WTC11 (cell line): ENCODE data around the gene LAMC1. TPM values are rescaled to one million over a fixed set of nuclear protein-coding genes. Genes with fewer than 3 reads are reported as not detected.
A peak's percentile ranks its signal among the peaks of the same experiment; 100 is the strongest.

ENCODE experiments used
- ATAC-seq: fragments of 200-7000 bp; cut with Tn5 transposase; 2 replicates; pipeline ENCODE4 v1.10.0; 2021; ENCODE audit warnings: mild to moderate bottlenecking, moderate library complexity
- CTCF ChIA-PET: fragments of 300-600 bp; sonication (Branson Sonifier 250); formaldehyde crosslinking; loops from one replicate; lab custom pipeline; 2021; ENCODE audit warnings: antibody characterized with exemption; lab: Charles Lee
- POLR2A ChIA-PET: fragments of 350-600 bp; sonication (Branson Sonifier 250); formaldehyde crosslinking; loops from one replicate; lab custom pipeline; 2021; ENCODE audit warnings: antibody characterized with exemption; lab: Charles Lee
- DNase-seq: peaks from one replicate; pipeline ENCODE4 v3.0.0; 2021; ENCODE audit warnings: low spot score
- H3K27ac Mint-ChIP-seq: 2 replicates; pipeline ENCODE4 v1.8.0; 2021; ENCODE audit warnings: mixed read lengths
- H3K27me3 Mint-ChIP-seq: 2 replicates; pipeline ENCODE4 v1.8.0; 2021; ENCODE audit warnings: low read depth, mild to moderate bottlenecking, moderate library complexity, mixed read lengths
- H3K36me3 Mint-ChIP-seq: 2 replicates; pipeline ENCODE4 v1.8.0; 2021; ENCODE audit warnings: mixed read lengths
- H3K4me1 Mint-ChIP-seq: 2 replicates; pipeline ENCODE4 v1.8.0; 2022; ENCODE audit warnings: mixed read lengths
- H3K4me3 Mint-ChIP-seq: 2 replicates; pipeline ENCODE4 v1.8.0; 2021; ENCODE audit warnings: mild to moderate bottlenecking, moderate library complexity, mixed read lengths
- H3K9me3 Mint-ChIP-seq: 2 replicates; pipeline ENCODE4 v1.8.0; 2021; ENCODE audit warnings: mixed read lengths
- CTCF ChIP-seq: fragments of 200-600 bp; IDR thresholded peaks from 2 replicates; pipeline ENCODE4 v1.8.0; 2022; ENCODE audit warnings: antibody characterized with exemption
- E2F4 ChIP-seq: sonication (generic); formaldehyde crosslinking; IDR thresholded peaks from 2 replicates; pipeline ENCODE4 v1.8.1; 2022; ENCODE audit warnings: low read depth, mild to moderate bottlenecking, moderate library complexity, missing genetic modification reagents, borderline replicate concordance
- ERG ChIP-seq: fragments of 250-450 bp; sonication (Bioruptor Pico); IDR thresholded peaks from 2 replicates; pipeline ENCODE4 v1.8.0; 2021; ENCODE audit warnings: mild to moderate bottlenecking
- FOXP4 ChIP-seq: sonication (generic); formaldehyde crosslinking; IDR thresholded peaks from 2 replicates; pipeline ENCODE4 v1.8.0; 2022; ENCODE audit warnings: mild to moderate bottlenecking, missing genetic modification reagents
- HMGXB4 ChIP-seq: sonication (generic); formaldehyde crosslinking; IDR thresholded peaks from 2 replicates; pipeline ENCODE4 v1.8.1; 2023; ENCODE audit warnings: mild to moderate bottlenecking, moderate library complexity, missing genetic modification reagents
- IRF1 ChIP-seq: sonication (generic); formaldehyde crosslinking; IDR thresholded peaks from 2 replicates; pipeline ENCODE4 v1.8.0; 2023; ENCODE audit warnings: missing genetic modification reagents
- JAZF1 ChIP-seq: fragments of 250-450 bp; sonication (Bioruptor Pico); IDR thresholded peaks from 2 replicates; pipeline ENCODE4 v1.9.0; 2021; ENCODE audit warnings: moderate library complexity, mild to moderate bottlenecking, inconsistent platforms
- MAX ChIP-seq: sonication (generic); formaldehyde crosslinking; IDR thresholded peaks from 2 replicates; pipeline ENCODE4 v1.8.0; 2022; ENCODE audit warnings: mild to moderate bottlenecking, missing genetic modification reagents
- MXD4 ChIP-seq: fragments of 250-450 bp; sonication (Bioruptor Pico); IDR thresholded peaks from 2 replicates; pipeline ENCODE4 v1.8.0; 2021; ENCODE audit warnings: mild to moderate bottlenecking, moderate library complexity, borderline replicate concordance
- NFATC4 ChIP-seq: fragments of 250-450 bp; sonication (Bioruptor Pico); IDR thresholded peaks from 2 replicates; pipeline ENCODE4 v1.9.0; 2021; ENCODE audit warnings: mild to moderate bottlenecking
- PRRX2 ChIP-seq: fragments of 250-450 bp; sonication (Bioruptor Pico); IDR thresholded peaks from 2 replicates; pipeline ENCODE4 v1.8.0; 2021; ENCODE audit warnings: mild to moderate bottlenecking
- SP1 ChIP-seq: sonication (generic); formaldehyde crosslinking; conservative IDR thresholded peaks from 2 replicates; pipeline ENCODE4 v1.8.1; 2022; ENCODE audit warnings: missing genetic modification reagents
- TCF7 ChIP-seq: sonication (generic); formaldehyde crosslinking; IDR thresholded peaks from 2 replicates; pipeline ENCODE4 v1.8.0; 2022; ENCODE audit warnings: mild to moderate bottlenecking, low read depth, missing genetic modification reagents, moderate library complexity
- TEAD1 ChIP-seq: sonication (generic); formaldehyde crosslinking; IDR thresholded peaks from 2 replicates; pipeline ENCODE4 v1.8.0; 2022; ENCODE audit warnings: mild to moderate bottlenecking, missing genetic modification reagents
- TEAD4 ChIP-seq: sonication (generic); formaldehyde crosslinking; IDR thresholded peaks from 2 replicates; pipeline ENCODE4 v1.8.0; 2022; ENCODE audit warnings: mild to moderate bottlenecking, missing genetic modification reagents
- TP53 ChIP-seq: sonication (generic); formaldehyde crosslinking; IDR thresholded peaks from 2 replicates; pipeline ENCODE4 v1.8.1; 2023; ENCODE audit warnings: mild to moderate bottlenecking, missing genetic modification reagents
- ZBTB21 ChIP-seq: sonication (generic); formaldehyde crosslinking; IDR thresholded peaks from 2 replicates; pipeline ENCODE4 v1.8.1; 2023; ENCODE audit warnings: mild to moderate bottlenecking, missing genetic modification reagents, borderline replicate concordance
- ZNF121 ChIP-seq: sonication (generic); formaldehyde crosslinking; IDR thresholded peaks from 2 replicates; pipeline ENCODE4 v1.8.0; 2023; ENCODE audit warnings: missing genetic modification reagents
- ZNF396 ChIP-seq: fragments of 250-450 bp; sonication (Bioruptor Pico); IDR thresholded peaks from 2 replicates; pipeline ENCODE4 v1.8.0; 2021; ENCODE audit warnings: mild to moderate bottlenecking, moderate library complexity, borderline replicate concordance
- ZNF416 ChIP-seq: fragments of 250-450 bp; sonication (Bioruptor Pico); IDR thresholded peaks from 2 replicates; pipeline ENCODE4 v1.9.0; 2021; ENCODE audit warnings: mild to moderate bottlenecking, inconsistent platforms
- ZNF671 ChIP-seq: fragments of 250-450 bp; sonication (Bioruptor Pico); IDR thresholded peaks from 2 replicates; pipeline ENCODE4 v1.8.0; 2021; ENCODE audit warnings: mild to moderate bottlenecking
- ZSCAN18 ChIP-seq: fragments of 250-450 bp; sonication (Bioruptor Pico); IDR thresholded peaks from 2 replicates; pipeline ENCODE4 v2.1.2; 2022; ENCODE audit warnings: mild to moderate bottlenecking, moderate library complexity
- total RNA-seq: library from RNA; stranded (reverse); gene quantifications from 3 replicates; pipeline ENCODE4 v1.2.3, GENCODE V29; 2021

Gene LAMC1
- total RNA-seq, 1 experiment from 2014 or later = 162 TPM

- peaks cover 15% of the 10 kb centered on the region for H3K9me3 Mint-ChIP-seq
- ChIA-PET CTCF (no interaction called here), POLR2A (no interaction called here)
- no peak for ATAC-seq
- TF ChIP-seq TEAD4 (no peak), TEAD1 (no peak), ZBTB21 (CRISPR knock-in tag) (no peak), E2F4 (CRISPR knock-in tag) (no peak), TP53 (CRISPR knock-in tag) (no peak), ZSCAN18 (CRISPR knock-in tag) (no peak)
- TF ChIP-seq, all 79 proteins: peak for 0
- peaks cover 13% of the 10 kb centered on the region for H3K36me3 Mint-ChIP-seq
- H3K4me3 Mint-ChIP-seq = no peak overlapping the region
- H3K27me3 Mint-ChIP-seq = no peaks in the 10 kb centered on the region
- peak overlapping the region; percentile 1 for H3K27ac Mint-ChIP-seq
- H3K4me1 Mint-ChIP-seq = peaks cover 23% of the 10 kb centered on the region
- no peak for DNase-seq
These were observed 47.2 kb downstream of the LAMC1 start for GRCh38 chr1:183070234-183070922.

GRCh38 chr1:183070923-183071618, 47.9 kb downstream of the LAMC1 start:
- peaks cover 13% of the 10 kb centered on the region for H3K9me3 Mint-ChIP-seq
- peaks cover 12% of the 10 kb centered on the region for H3K36me3 Mint-ChIP-seq
- H3K4me3 Mint-ChIP-seq = no peak overlapping the region
- CTCF ChIA-PET = interaction anchor here (0.7 to 1.5 kb wide), 2 partner anchors 157 to 164 kb away, joined by 3 to 5 read pairs; no protein-coding TSS in a partner anchor
- peak overlapping the region; percentile 1 for H3K27ac Mint-ChIP-seq
- no peaks in the 10 kb centered on the region for H3K27me3 Mint-ChIP-seq
- POLR2A ChIA-PET = no interaction called here
- peaks cover 29% of the 10 kb centered on the region for H3K4me1 Mint-ChIP-seq
- DNase-seq (no peak), ATAC-seq (no peak)
- TF ChIP-seq MXD4 (CRISPR knock-in tag) (no peak), NFATC4 (CRISPR knock-in tag) (no peak), ZSCAN18 (CRISPR knock-in tag) (no peak), IRF1 (CRISPR knock-in tag) (no peak), SP1 (CRISPR knock-in tag) (no peak), ZNF121 (CRISPR knock-in tag) (no peak), ERG (no peak), ZNF396 (CRISPR knock-in tag) (no peak), ZNF671 (CRISPR knock-in tag) (no peak), FOXP4 (CRISPR knock-in tag) (no peak), ZNF416 (CRISPR knock-in tag) (no peak), HMGXB4 (CRISPR knock-in tag) (no peak), MAX (CRISPR knock-in tag) (no peak), TCF7 (CRISPR knock-in tag) (no peak), CTCF (no peak), PRRX2 (no peak), JAZF1 (no peak)
